Tibial artery (tissue), 4 donors: ENCODE results near the gene ATP6V1G3.

ENCODE experiments used
- DNase-seq, 2 donors: peaks; one replicate each; pipeline ENCODE4 v3.0.0-alpha.2; 2019
- H3K27ac ChIP-seq, 2 donors: fragments of 200-600 bp; sonication (generic) in 1 of 2; 1 replicate in 1 of 2; 2 replicates in 1 of 2; pipeline ENCODE4 v1.5.1; 2018 to 2019; ENCODE audit warnings: mild to moderate bottlenecking in 1 of 2
- H3K27me3 ChIP-seq, 2 donors: fragments of 200-600 bp; sonication (generic) in 1 of 2; one replicate each; pipeline versions ENCODE4 v1.5.1 to v1.6.0; 2016 to 2019
- H3K36me3 ChIP-seq, 3 donors: fragments of 200-600 bp; sonication (generic) in 2 of 3; one replicate each; pipeline ENCODE4 v1.5.1; 2016 to 2019; ENCODE audit warnings: mild to moderate bottlenecking in 2 of 3
- H3K4me1 ChIP-seq, 4 donors: fragments of 200-600 bp; sonication (generic) in 2 of 4; 1 replicate in 3 of 4; 2 replicates in 1 of 4; pipeline ENCODE4 v1.5.1; 2016 to 2019
- H3K4me3 ChIP-seq, 2 donors: fragments of 200-600 bp; sonication (generic) in 1 of 2; 1 replicate in 1 of 2; 2 replicates in 1 of 2; pipeline ENCODE4 v1.5.1; 2018 to 2019; ENCODE audit warnings: mild to moderate bottlenecking in 2 of 2
- H3K9me3 ChIP-seq, 3 donors: fragments of 200-600 bp; sonication (generic) in 1 of 3; one replicate each; pipeline ENCODE4 v1.5.1; 2016 to 2019
- intact Hi-C: fragments of 100-400 bp; cut with DNase I; formaldehyde crosslinking; loops from one replicate; pipeline ENCODE4 v1.15.0; 2023; ENCODE audit warnings: low total_unique reads
- TF ChIP-seq, protein P1 (sequence below), 2 experiments: fragments of 200-600 bp in 1 of 2; fragments of 450-650 bp in 1 of 2; IDR thresholded peaks; one replicate each; pipeline ENCODE4 v1.5.1; 2017 to 2019; ENCODE audit warnings: antibody characterized with exemption in 2 of 2, mild to moderate bottlenecking in 1 of 2, moderate library complexity in 1 of 2

Gene ATP6V1G3

DNA sequence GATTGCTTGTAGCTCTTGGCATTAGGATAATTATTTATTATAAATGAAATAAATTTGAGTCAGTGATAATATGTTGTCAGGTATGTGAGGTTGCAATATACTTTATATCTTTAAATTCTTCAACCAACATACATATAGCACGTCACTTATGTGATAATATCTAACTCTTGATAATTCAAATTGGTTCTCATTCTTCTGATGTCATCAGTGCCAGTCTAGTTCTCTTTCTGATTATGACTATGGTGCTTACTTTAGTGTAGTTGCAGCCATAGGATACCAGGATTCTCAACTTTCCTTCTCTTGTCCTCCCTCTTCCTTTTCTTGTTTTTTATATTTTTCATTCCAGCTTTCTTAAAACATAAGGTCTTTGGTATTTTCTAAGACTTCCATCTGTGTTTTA lies 34.8 kb upstream of the ATP6V1G3 start:
- TF ChIP-seq, protein P1, sequence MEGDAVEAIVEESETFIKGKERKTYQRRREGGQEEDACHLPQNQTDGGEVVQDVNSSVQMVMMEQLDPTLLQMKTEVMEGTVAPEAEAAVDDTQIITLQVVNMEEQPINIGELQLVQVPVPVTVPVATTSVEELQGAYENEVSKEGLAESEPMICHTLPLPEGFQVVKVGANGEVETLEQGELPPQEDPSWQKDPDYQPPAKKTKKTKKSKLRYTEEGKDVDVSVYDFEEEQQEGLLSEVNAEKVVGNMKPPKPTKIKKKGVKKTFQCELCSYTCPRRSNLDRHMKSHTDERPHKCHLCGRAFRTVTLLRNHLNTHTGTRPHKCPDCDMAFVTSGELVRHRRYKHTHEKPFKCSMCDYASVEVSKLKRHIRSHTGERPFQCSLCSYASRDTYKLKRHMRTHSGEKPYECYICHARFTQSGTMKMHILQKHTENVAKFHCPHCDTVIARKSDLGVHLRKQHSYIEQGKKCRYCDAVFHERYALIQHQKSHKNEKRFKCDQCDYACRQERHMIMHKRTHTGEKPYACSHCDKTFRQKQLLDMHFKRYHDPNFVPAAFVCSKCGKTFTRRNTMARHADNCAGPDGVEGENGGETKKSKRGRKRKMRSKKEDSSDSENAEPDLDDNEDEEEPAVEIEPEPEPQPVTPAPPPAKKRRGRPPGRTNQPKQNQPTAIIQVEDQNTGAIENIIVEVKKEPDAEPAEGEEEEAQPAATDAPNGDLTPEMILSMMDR (IDR thresholded peaks at IDR 0.05): no peak
- Histone ChIP-seq H3K27me3 (no peaks in the 10 kb centered on the region), H3K4me1 (no peaks in the 10 kb centered on the region), H3K9me3 (no peaks in the 10 kb centered on the region), H3K36me3 (no peaks in the 10 kb centered on the region), H3K27ac (no peak overlapping the region), H3K4me3 (no peak overlapping the region)
- no peak for DNase-seq
- intact Hi-C loops: no loop called here

DNA sequence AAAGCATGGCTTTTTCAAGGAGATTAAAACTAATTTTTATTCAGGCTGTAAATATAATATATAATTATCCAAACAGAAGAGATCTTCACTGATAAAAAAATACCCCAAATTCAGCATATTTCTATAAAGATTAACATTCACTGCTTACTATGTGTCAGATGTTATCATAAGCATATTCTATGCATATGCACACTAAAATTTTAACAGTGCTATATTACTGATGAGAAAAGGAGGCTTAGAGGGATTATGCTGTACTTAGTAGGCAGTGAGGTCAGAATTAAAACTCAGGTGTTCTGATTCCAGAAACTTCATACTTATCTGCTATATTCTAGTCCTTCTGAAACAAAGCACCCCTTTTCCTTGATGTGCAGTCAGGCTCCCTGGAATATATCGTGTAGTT lies 33.8 kb upstream of the ATP6V1G3 start:
- TF ChIP-seq, protein P1 (IDR thresholded peaks at IDR 0.05): no peak
- DNase-seq: no peak
- Histone ChIP-seq H3K27me3 (no peaks in the 10 kb centered on the region), H3K36me3 (no peaks in the 10 kb centered on the region), H3K4me1 (no peaks in the 10 kb centered on the region), H3K9me3 (no peaks in the 10 kb centered on the region), H3K4me3 (no peak overlapping the region), H3K27ac (no peak overlapping the region)
- intact Hi-C loops: no loop called here

DNA sequence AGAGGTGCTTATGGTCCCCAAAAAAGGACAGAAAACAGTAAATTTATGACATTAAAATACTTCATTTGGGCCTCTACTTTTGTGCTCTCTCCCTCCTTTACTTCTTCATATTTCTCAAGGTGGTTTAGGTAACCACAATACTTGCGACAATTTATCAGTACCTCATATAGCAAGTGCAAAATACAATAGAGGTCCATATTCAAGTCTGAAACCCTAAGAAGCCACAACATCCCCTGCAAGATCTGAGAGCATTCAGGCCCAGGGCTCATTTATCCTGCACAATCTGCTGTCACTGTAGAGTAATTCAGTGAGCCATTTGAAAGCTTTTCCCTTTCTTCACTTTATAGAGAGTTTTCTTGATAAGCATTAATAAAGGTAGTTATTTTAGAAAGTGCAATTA lies 24.2 kb upstream of the ATP6V1G3 start:
- Histone ChIP-seq H3K36me3 (no peaks in the 10 kb centered on the region), H3K9me3 (no peaks in the 10 kb centered on the region), H3K27ac (no peak overlapping the region), H3K4me1 (no peaks in the 10 kb centered on the region), H3K4me3 (no peak overlapping the region), H3K27me3 (no peaks in the 10 kb centered on the region)
- no peak for DNase-seq
- intact Hi-C loops: no loop called here
- TF ChIP-seq, protein P1 (IDR thresholded peaks at IDR 0.05): no peak

DNA sequence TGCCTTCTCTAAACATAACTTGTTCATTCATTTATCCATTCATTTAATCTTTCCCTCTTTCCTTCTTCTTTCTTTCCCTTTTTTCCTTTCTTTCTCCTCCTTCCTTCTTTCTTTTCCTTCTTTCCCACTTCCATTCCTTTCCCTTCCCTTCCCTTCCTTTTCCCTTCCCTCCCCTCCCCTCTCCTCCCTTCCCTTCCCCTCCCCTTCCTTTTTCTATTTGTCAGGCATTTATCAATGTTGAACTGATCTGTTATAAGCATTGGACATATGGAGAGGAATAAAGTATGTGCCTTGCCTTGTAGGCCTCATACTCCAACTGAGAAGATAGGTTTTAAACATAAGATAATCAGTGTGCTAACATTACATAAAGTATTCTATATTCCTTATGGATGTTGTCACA lies 23.7 kb upstream of the ATP6V1G3 start:
- no peaks in the 10 kb centered on the region for H3K9me3 ChIP-seq

DNA sequence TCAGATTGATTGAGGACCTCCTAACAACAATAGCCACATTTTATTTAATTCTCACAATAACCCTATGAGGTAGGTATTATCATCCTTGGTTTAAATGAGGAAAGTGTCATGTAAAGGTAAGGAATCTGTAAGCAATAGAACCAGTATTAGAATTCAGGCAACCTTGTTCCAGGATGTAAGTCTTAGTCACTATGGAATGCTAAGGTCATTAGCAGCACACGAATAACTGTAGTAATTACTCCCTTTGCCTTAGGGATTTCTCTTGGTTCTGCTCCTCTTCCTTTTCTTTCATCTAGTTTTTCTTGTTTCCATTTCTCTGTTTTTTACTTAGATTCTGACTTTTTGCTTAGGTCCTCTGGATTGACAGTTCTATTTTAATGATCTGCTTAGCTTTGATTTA lies 23.1 kb upstream of the ATP6V1G3 start:
- H3K27me3 ChIP-seq: no peaks in the 10 kb centered on the region
- no peak for DNase-seq
- H3K4me3 ChIP-seq: no peak overlapping the region
- H3K27ac ChIP-seq: no peak overlapping the region
- TF ChIP-seq, protein P1 (IDR thresholded peaks at IDR 0.05): no peak
- no peaks in the 10 kb centered on the region for H3K4me1 ChIP-seq
- no peaks in the 10 kb centered on the region for H3K9me3 ChIP-seq
- intact Hi-C loops: no loop called here
- no peaks in the 10 kb centered on the region for H3K36me3 ChIP-seq

More for the DNA sequence above, 23.7 kb upstream of the ATP6V1G3 start:
- Histone ChIP-seq H3K27ac (no peak overlapping the region), H3K4me3 (no peak overlapping the region), H3K27me3 (no peaks in the 10 kb centered on the region), H3K4me1 (no peaks in the 10 kb centered on the region), H3K36me3 (no peaks in the 10 kb centered on the region)
- intact Hi-C loops: no loop called here
- DNase-seq: no peak
- TF ChIP-seq, protein P1 (IDR thresholded peaks at IDR 0.05): no peak

DNA sequence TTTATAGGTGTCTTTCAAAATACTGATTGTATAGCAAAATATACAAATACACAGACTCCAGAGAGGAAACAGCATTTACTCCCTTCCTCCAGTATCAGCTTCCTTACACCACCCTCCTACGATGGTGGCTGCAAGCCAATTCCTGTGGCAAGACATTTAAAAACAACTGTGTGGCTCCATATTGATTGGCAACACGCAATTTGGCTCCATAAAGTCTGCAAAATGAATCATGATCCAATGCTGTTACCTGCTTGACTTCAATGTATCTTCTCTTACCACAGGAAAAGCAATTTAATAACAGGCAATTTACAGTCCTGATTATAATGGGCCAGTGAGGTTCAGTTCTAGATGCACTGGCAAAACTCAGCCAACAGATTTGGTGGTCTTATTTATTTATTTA lies 19.7 kb upstream of the ATP6V1G3 start:
- Histone ChIP-seq H3K9me3 (no peaks in the 10 kb centered on the region), H3K36me3 (no peaks in the 10 kb centered on the region), H3K4me3 (no peak overlapping the region), H3K27ac (no peak overlapping the region), H3K4me1 (no peaks in the 10 kb centered on the region), H3K27me3 (no peaks in the 10 kb centered on the region)
- TF ChIP-seq, protein P1 (IDR thresholded peaks at IDR 0.05): no peak
- peak in 1 of 2 donors; percentile 28 for DNase-seq
- intact Hi-C loops: no loop called here
